OCI-LY3 (cell line): Measurements from ENCODE around the gene CHGA.

ENCODE experiments used
- H2AFZ ChIP-seq: fragments of 200-600, 300-600 bp; shearing (Covaris generic); 2 replicates; pipeline ENCODE4 v1.6.0; 2014; ENCODE audit warnings: antibody characterized with exemption, low read depth, low read length
- H3K27ac ChIP-seq: fragments of 200-600, 300-600 bp; sonication (generic); 2 replicates; pipeline ENCODE4 v1.5.1; 2014; ENCODE audit warnings: mild to moderate bottlenecking, low read length, moderate library complexity, mixed read lengths
- H3K27me3 ChIP-seq: fragments of 200-600, 300-600 bp; sonication (generic); 2 replicates; pipeline ENCODE4 v1.6.1; 2014; ENCODE audit warnings: low read depth, low read length, mixed read lengths
- H3K36me3 ChIP-seq: fragments of 200-600, 300-600 bp; sonication (generic); replicated peaks from 2 replicates; pipeline ENCODE3; 2014; ENCODE audit warnings: low read depth, low read length, mixed read lengths
- H3K4me1 ChIP-seq: fragments of 300-600, 200-600 bp; sonication (generic); 2 replicates; pipeline ENCODE4 v1.6.1; 2014; ENCODE audit warnings: low read length, mixed read lengths
- H3K4me2 ChIP-seq: fragments of 200-600, 300-600 bp; sonication (generic); 2 replicates; pipeline ENCODE4 v1.6.1; 2014; ENCODE audit warnings: low read length, mixed read lengths
- H3K4me3 ChIP-seq: fragments of 300-600, 200-600 bp; sonication (generic); 2 replicates; pipeline ENCODE4 v1.5.1; 2014; ENCODE audit warnings: antibody characterized with exemption, mild to moderate bottlenecking, low read length, moderate library complexity
- H3K79me2 ChIP-seq: fragments of 300-600, 200-600 bp; shearing (Covaris generic); 2 replicates; pipeline ENCODE4 v1.6.1; 2014; ENCODE audit warnings: mild to moderate bottlenecking, low read length, mixed read lengths
- H3K9ac ChIP-seq: fragments of 300-600, 200-600 bp; shearing (Covaris generic); 2 replicates; pipeline ENCODE4 v1.6.0; 2014; ENCODE audit warnings: mild to moderate bottlenecking, low read length, moderate library complexity
- H3K9me3 ChIP-seq: fragments of 200-600, 300-600 bp; shearing (Covaris generic); 2 replicates; pipeline ENCODE4 v1.6.1; 2014; ENCODE audit warnings: low read length, mixed read lengths; ENCODE audit not compliant: insufficient read depth
- H4K20me1 ChIP-seq: fragments of 200-600, 300-600 bp; sonication (generic); 2 replicates; pipeline ENCODE4 v1.6.1; 2016; ENCODE audit warnings: low read length, mixed read lengths; ENCODE audit not compliant: insufficient read depth
- EZH2phosphoT487 ChIP-seq: fragments of 200-600 bp; shearing (Covaris generic); IDR thresholded peaks from 2 replicates; pipeline ENCODE4 v1.6.1; 2018; ENCODE audit warnings: antibody characterized with exemption, mixed run types, low read depth
- TF ChIP-seq, protein P1 (sequence below): fragments of 200-600, 300-600 bp; sonication (generic); IDR thresholded peaks from 2 replicates; pipeline ENCODE4 v1.5.1; 2014; ENCODE audit warnings: antibody characterized with exemption, low read length, low read depth

The CHGA gene

DNA sequence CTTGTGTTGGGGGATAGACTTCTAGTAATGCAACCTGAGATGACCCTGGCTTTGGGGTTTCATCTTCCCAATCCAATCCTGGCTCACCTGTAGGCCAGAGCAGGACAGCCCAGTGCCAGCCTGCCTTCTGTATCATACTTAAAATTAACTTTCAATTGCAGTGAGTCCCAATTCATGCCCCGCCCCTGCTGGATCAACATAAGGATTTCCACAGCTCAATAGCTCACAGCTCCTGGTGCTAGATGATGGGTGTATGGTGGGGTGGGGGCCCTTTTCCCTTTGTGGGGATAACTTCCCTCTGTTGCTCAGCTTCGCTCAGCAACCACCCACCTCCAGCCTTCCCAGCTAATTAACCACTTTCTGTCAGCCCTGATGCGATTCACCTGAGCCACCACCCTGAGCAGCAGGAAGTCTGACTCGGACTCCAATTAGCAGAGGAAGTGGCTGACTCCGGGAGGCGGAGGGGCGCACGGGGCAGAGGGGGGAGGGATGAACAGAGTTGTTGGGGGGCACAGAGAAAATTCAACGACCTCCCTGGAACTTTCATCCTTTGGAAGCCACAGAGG is 24.3 kb upstream of the CHGA start:
- Histone ChIP-seq H3K4me3 (no peak overlapping the region), H2AFZ (no peak overlapping the region)

DNA sequence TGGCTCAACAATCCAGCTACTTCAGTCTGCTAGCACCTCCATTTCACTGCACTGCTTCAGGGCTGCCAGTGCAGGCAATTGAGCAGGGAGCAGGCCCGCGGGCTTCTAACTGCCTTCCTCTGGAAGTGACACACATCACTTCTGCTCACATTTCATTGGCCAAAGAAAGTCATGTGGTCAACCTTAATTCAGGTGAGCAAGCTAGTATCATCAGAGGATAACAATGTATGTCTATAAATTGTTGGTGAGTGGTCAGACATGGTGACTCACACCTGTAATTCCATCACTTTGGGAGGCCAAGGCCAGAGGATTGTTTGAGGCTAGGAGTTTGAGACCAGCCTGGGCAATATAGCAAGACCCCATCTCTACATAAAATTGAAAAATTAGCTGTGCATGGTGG is 22.3 kb upstream of the CHGA start:
- TF ChIP-seq, protein P1, sequence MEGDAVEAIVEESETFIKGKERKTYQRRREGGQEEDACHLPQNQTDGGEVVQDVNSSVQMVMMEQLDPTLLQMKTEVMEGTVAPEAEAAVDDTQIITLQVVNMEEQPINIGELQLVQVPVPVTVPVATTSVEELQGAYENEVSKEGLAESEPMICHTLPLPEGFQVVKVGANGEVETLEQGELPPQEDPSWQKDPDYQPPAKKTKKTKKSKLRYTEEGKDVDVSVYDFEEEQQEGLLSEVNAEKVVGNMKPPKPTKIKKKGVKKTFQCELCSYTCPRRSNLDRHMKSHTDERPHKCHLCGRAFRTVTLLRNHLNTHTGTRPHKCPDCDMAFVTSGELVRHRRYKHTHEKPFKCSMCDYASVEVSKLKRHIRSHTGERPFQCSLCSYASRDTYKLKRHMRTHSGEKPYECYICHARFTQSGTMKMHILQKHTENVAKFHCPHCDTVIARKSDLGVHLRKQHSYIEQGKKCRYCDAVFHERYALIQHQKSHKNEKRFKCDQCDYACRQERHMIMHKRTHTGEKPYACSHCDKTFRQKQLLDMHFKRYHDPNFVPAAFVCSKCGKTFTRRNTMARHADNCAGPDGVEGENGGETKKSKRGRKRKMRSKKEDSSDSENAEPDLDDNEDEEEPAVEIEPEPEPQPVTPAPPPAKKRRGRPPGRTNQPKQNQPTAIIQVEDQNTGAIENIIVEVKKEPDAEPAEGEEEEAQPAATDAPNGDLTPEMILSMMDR, result no peak
- TF ChIP-seq EZH2phosphoT487, result no peak
- no peak overlapping the region for H3K27ac ChIP-seq
- H3K79me2 ChIP-seq, result no peaks in the 10 kb centered on the region
- no peaks in the 10 kb centered on the region for H3K4me1 ChIP-seq
- H3K4me2 ChIP-seq, result no peak overlapping the region
- no peaks in the 10 kb centered on the region for H3K36me3 ChIP-seq
- H3K9me3 ChIP-seq, result no peaks in the 10 kb centered on the region
- no peaks in the 10 kb centered on the region for H3K27me3 ChIP-seq
- no peak overlapping the region for H3K4me3 ChIP-seq
- H3K9ac ChIP-seq, result no peak overlapping the region
- H4K20me1 ChIP-seq, result no peaks in the 10 kb centered on the region
- no peak overlapping the region for H2AFZ ChIP-seq

More for the DNA sequence above, 24.3 kb upstream of the CHGA start:
- Histone ChIP-seq H4K20me1 (no peaks in the 10 kb centered on the region), H3K27me3 (no peaks in the 10 kb centered on the region; the same call in 1 of the 2 replicates), H3K9ac (no peak overlapping the region), H3K27ac (no peak overlapping the region), H3K79me2 (no peaks in the 10 kb centered on the region), H3K9me3 (no peaks in the 10 kb centered on the region), H3K4me1 (no peaks in the 10 kb centered on the region), H3K36me3 (no peaks in the 10 kb centered on the region), H3K4me2 (no peak overlapping the region)
- TF ChIP-seq, protein P1, result no peak
- TF ChIP-seq EZH2phosphoT487, result no peak

- Histone ChIP-seq H3K4me1 (no peaks in the 10 kb centered on the region), H3K79me2 (no peaks in the 10 kb centered on the region), H3K4me3 (no peak overlapping the region), H3K27ac (no peak overlapping the region), H3K36me3 (no peaks in the 10 kb centered on the region), H2AFZ (no peak overlapping the region), H3K9ac (no peak overlapping the region), H3K4me2 (no peak overlapping the region), H3K27me3 (no peaks in the 10 kb centered on the region), H4K20me1 (no peaks in the 10 kb centered on the region), H3K9me3 (no peaks in the 10 kb centered on the region)
- TF ChIP-seq, protein P1, result no peak
- TF ChIP-seq EZH2phosphoT487, result no peak
Observed at GRCh38 chr14:92902191-92902590, 20.8 kb upstream of the CHGA start.

GRCh38 chr14:92902726-92903125 is 20.2 kb upstream of the CHGA start:
- H3K9ac ChIP-seq, result no peak overlapping the region
- TF ChIP-seq EZH2phosphoT487, result no peak
- TF ChIP-seq, protein P1, result no peak
- H3K79me2 ChIP-seq, result no peaks in the 10 kb centered on the region
- H3K36me3 ChIP-seq, result no peaks in the 10 kb centered on the region
- no peaks in the 10 kb centered on the region for H3K27me3 ChIP-seq
- no peak overlapping the region for H2AFZ ChIP-seq
- no peaks in the 10 kb centered on the region for H3K4me1 ChIP-seq
- H4K20me1 ChIP-seq, result no peaks in the 10 kb centered on the region
- H3K4me3 ChIP-seq, result no peak overlapping the region
- no peak overlapping the region for H3K4me2 ChIP-seq
- H3K9me3 ChIP-seq, result no peaks in the 10 kb centered on the region
- no peak overlapping the region for H3K27ac ChIP-seq
